GM23338 (cell line): ENCODE data around the gene NPTXR.

ENCODE experiments used
- CREB1 ChIP-seq: fragments of 250-450 bp; sonication (Bioruptor Pico); IDR thresholded peaks from 2 replicates; pipeline ENCODE4 v1.5.0; 2020; ENCODE audit warnings: low read depth, mild to moderate bottlenecking, moderate library complexity
- CTCF ChIP-seq, 2 experiments: fragments of 200-600 bp in 1 of 2; sonication (generic) in 1 of 2; conservative IDR thresholded peaks; 2 replicates each; pipeline versions ENCODE4 v1.5.1 to v1.6.1; 2016 to 2017; ENCODE audit warnings: antibody characterized with exemption in 2 of 2, low read depth in 2 of 2, mild to moderate bottlenecking in 2 of 2, moderate library complexity in 1 of 2
- EZH2 ChIP-seq: fragments of 200-600 bp; sonication (generic); IDR thresholded peaks from one replicate; pipeline ENCODE4 v1.8.0; 2017; ENCODE audit warnings: antibody characterized with exemption, mild to moderate bottlenecking, low read depth; ENCODE audit not compliant: unreplicated experiment
- EZH2phosphoT487 ChIP-seq: fragments of 200-600 bp; sonication (generic); IDR thresholded peaks from one replicate; pipeline ENCODE4 v1.8.1; 2018; ENCODE audit warnings: antibody characterized with exemption; ENCODE audit not compliant: unreplicated experiment
- NANOG ChIP-seq: IDR thresholded peaks from 2 replicates; pipeline ENCODE4 v1.6.1; 2016; ENCODE audit warnings: antibody characterized with exemption, borderline replicate concordance
- POLR2AphosphoS5 ChIP-seq: IDR thresholded peaks from 2 replicates; pipeline ENCODE4 v1.6.1; 2016; ENCODE audit warnings: antibody characterized with exemption, low read depth
- ZNF114 ChIP-seq: fragments of 250-450 bp; sonication (Bioruptor Pico); IDR thresholded peaks from 2 replicates; pipeline ENCODE4 v1.5.0; 2020; ENCODE audit warnings: mild to moderate bottlenecking, moderate library complexity
- ZNF331 ChIP-seq: fragments of 250-450 bp; sonication (Bioruptor Pico); IDR thresholded peaks from 2 replicates; pipeline ENCODE4 v1.5.0; 2020; ENCODE audit warnings: low read depth, mild to moderate bottlenecking, moderate library complexity
- TF ChIP-seq, protein P1 (sequence below): IDR thresholded peaks from one replicate; pipeline ENCODE4 v1.6.1; 2018; ENCODE audit warnings: antibody characterized with exemption; ENCODE audit not compliant: unreplicated experiment

DNA sequence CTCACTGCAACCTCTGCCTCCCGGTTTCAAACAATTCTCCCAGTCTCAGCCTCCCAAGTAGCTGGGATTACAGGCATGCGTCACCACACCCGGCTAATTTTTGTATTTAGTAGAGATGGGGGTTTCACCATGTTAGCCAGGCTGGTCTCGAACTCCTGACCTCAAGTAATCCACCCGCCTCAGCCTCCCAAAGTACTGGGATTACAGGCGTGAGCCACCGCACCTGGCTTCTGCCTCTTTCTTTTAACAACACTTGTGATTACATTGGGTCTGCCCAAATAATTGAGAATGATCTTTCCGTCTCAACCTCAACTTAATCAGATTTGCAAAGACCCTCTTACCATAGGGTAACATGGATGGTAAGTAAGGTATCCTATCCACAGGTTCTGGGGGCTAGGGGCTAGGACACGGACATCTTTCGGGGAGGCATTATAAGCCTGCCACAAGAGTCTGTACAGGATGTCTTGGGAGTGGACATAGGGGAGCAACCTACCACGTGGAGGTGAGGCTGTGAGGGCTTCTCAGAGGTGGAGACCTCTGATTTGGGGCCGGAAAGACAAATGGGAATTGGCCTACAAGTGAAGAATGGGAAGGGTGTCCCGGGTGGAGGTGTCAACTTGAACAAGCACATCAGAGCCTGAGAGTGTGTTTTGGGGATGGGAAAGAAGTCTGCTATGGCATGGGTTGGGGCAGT, 30.8 kb upstream of the NPTXR start:
- TF ChIP-seq POLR2AphosphoS5 = no peak
- TF ChIP-seq CTCF (conservative IDR thresholded peaks at IDR 0.05; ENCODE audit: low read depth in 2 of 2) = no peak
- no peak for TF ChIP-seq NANOG
- TF ChIP-seq EZH2phosphoT487 = no peak
- TF ChIP-seq, protein P1, sequence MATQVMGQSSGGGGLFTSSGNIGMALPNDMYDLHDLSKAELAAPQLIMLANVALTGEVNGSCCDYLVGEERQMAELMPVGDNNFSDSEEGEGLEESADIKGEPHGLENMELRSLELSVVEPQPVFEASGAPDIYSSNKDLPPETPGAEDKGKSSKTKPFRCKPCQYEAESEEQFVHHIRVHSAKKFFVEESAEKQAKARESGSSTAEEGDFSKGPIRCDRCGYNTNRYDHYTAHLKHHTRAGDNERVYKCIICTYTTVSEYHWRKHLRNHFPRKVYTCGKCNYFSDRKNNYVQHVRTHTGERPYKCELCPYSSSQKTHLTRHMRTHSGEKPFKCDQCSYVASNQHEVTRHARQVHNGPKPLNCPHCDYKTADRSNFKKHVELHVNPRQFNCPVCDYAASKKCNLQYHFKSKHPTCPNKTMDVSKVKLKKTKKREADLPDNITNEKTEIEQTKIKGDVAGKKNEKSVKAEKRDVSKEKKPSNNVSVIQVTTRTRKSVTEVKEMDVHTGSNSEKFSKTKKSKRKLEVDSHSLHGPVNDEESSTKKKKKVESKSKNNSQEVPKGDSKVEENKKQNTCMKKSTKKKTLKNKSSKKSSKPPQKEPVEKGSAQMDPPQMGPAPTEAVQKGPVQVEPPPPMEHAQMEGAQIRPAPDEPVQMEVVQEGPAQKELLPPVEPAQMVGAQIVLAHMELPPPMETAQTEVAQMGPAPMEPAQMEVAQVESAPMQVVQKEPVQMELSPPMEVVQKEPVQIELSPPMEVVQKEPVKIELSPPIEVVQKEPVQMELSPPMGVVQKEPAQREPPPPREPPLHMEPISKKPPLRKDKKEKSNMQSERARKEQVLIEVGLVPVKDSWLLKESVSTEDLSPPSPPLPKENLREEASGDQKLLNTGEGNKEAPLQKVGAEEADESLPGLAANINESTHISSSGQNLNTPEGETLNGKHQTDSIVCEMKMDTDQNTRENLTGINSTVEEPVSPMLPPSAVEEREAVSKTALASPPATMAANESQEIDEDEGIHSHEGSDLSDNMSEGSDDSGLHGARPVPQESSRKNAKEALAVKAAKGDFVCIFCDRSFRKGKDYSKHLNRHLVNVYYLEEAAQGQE = no peak
- TF ChIP-seq ZNF331 (CRISPR knock-in tag) = no peak
- no peak for TF ChIP-seq ZNF114 (CRISPR knock-in tag)
- TF ChIP-seq CREB1 (CRISPR knock-in tag) = no peak
- no peak for TF ChIP-seq EZH2
